Left ventricle myocardium inferior (tissue), 1 donor: ENCODE data around the gene TSPAN18. TPM values are rescaled to one million over a fixed set of nuclear protein-coding genes. Genes with fewer than 3 reads are reported as not detected.
A peak's percentile ranks its signal among the peaks of the same experiment; 100 is the strongest.

Experiments used
- DNase-seq: peaks from one replicate; pipeline ENCODE4 v3.0.0-alpha.2; 2020
- H3K27ac ChIP-seq: fragments of 200-600 bp; replicated peaks from 2 replicates; pipeline ENCODE4 v1.8.0; 2021
- H3K27me3 ChIP-seq: fragments of 200-600 bp; 2 replicates; pipeline ENCODE4 v1.8.0; 2021; ENCODE audit warnings: low read depth
- H3K36me3 ChIP-seq: fragments of 200-600 bp; 2 replicates; pipeline ENCODE4 v1.8.0; 2021
- H3K4me1 ChIP-seq: fragments of 200-600 bp; 2 replicates; pipeline ENCODE4 v1.8.0; 2021
- H3K4me3 ChIP-seq: fragments of 200-600 bp; 2 replicates; pipeline ENCODE4 v1.8.0; 2021; ENCODE audit warnings: mild to moderate bottlenecking, moderate library complexity
- H3K9me3 ChIP-seq: fragments of 200-600 bp; replicated peaks from 2 replicates; pipeline ENCODE4 v1.8.0; 2021
- intact Hi-C: fragments of 100-400 bp; cut with micrococcal nuclease; formaldehyde crosslinking; loops from one replicate; pipeline ENCODE4 v1.11.0; 2022
- total RNA-seq: library from RNA; stranded (reverse); fragmentation: NEBNext Ultra II Directional; extraction: Animal tissue kit (Norgen Biotek cat#: 25700); gene quantifications from one replicate; pipeline ENCODE4 v1.2.1, GENCODE V29; 2021
- TF ChIP-seq, protein P1 (sequence below): fragments of 200-600 bp; IDR thresholded peaks from 2 replicates; pipeline ENCODE4 v1.8.0; 2021; ENCODE audit warnings: antibody characterized with exemption, mild to moderate bottlenecking, borderline replicate concordance
- donor health status: DM: no; HTN: yes; CAD: no; lungs with severe emphysema.

The TSPAN18 gene
- total RNA-seq, 1 donor from 2014 or later = 129 TPM

- no peak overlapping the region for H3K4me3 ChIP-seq
- TF ChIP-seq, protein P1, sequence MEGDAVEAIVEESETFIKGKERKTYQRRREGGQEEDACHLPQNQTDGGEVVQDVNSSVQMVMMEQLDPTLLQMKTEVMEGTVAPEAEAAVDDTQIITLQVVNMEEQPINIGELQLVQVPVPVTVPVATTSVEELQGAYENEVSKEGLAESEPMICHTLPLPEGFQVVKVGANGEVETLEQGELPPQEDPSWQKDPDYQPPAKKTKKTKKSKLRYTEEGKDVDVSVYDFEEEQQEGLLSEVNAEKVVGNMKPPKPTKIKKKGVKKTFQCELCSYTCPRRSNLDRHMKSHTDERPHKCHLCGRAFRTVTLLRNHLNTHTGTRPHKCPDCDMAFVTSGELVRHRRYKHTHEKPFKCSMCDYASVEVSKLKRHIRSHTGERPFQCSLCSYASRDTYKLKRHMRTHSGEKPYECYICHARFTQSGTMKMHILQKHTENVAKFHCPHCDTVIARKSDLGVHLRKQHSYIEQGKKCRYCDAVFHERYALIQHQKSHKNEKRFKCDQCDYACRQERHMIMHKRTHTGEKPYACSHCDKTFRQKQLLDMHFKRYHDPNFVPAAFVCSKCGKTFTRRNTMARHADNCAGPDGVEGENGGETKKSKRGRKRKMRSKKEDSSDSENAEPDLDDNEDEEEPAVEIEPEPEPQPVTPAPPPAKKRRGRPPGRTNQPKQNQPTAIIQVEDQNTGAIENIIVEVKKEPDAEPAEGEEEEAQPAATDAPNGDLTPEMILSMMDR = no peak
- no peaks in the 10 kb centered on the region for H3K36me3 ChIP-seq
- DNase-seq = no peak
- H3K27me3 ChIP-seq = no peaks in the 10 kb centered on the region
- H3K27ac ChIP-seq = peak overlapping the region; percentile 61
- intact Hi-C loops = no loop called here
- no peaks in the 10 kb centered on the region for H3K9me3 ChIP-seq
- H3K4me1 ChIP-seq = peaks cover 86% of the 10 kb centered on the region
Measured at GRCh38 chr11:44784851-44785250, 58.1 kb downstream of the TSPAN18 start.

DNA sequence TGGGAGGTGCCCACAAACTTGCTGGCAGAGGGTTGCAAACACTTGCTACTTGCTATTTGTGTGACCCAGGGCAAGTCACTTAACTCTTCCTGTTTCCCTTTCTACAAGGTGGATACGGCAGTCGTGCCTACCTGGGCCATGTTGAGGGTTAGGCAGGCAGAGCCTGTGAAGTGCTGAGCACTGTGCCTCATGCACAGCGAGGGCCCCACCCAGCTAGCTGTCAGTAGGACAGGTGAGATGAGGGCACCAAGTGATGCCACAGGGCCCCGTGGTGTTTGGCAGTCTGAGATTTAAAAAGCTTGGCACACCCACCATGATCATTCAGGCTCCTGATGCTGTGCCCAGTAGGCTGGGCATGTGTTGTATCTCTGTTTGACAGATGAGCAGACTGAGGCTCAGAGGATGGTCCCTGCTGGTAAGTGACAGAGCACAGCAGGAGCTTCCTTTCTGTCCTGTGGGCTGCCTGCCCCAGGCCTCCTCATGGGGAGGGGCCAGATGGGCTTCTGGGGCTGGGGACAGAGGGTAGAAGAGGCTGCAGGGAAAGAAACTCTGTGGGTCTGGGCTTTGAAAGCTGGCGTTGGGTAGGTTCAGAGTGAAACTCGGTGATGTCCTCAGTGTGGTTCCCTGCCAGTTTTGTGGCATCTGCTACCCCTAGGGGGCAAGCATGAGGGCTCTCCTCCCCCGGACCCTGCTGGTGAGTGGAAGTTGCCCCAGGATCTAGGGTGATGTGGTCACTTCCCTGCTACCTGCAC is 59.3 kb downstream of the TSPAN18 start:
- H3K4me3 ChIP-seq = no peak overlapping the region
- no peaks in the 10 kb centered on the region for H3K9me3 ChIP-seq
- peak overlapping the region; percentile 61 for H3K27ac ChIP-seq
- peaks cover 80% of the 10 kb centered on the region for H3K4me1 ChIP-seq
- H3K36me3 ChIP-seq = no peaks in the 10 kb centered on the region
- TF ChIP-seq, protein P1 = peak; percentile 31
- intact Hi-C loops = no loop called here
- H3K27me3 ChIP-seq = no peaks in the 10 kb centered on the region
- no peak for DNase-seq

- TF ChIP-seq, protein P1 = no peak
- no peak for DNase-seq
- Histone ChIP-seq H3K4me1 (peaks cover 80% of the 10 kb centered on the region), H3K27me3 (no peaks in the 10 kb centered on the region), H3K27ac (no peak overlapping the region), H3K9me3 (no peaks in the 10 kb centered on the region), H3K4me3 (no peak overlapping the region), H3K36me3 (no peaks in the 10 kb centered on the region)
- intact Hi-C loops = no loop called here
Measured at GRCh38 chr11:44787070-44787469, 60.3 kb downstream of the TSPAN18 start.

- Histone ChIP-seq H3K4me1 (peaks cover 80% of the 10 kb centered on the region), H3K27ac (no peak overlapping the region), H3K36me3 (no peaks in the 10 kb centered on the region), H3K4me3 (no peak overlapping the region), H3K27me3 (no peaks in the 10 kb centered on the region), H3K9me3 (no peaks in the 10 kb centered on the region)
- DNase-seq = no peak
- TF ChIP-seq, protein P1 = no peak
- intact Hi-C loops = no loop called here
Measured at GRCh38 chr11:44787981-44788380, 61.2 kb downstream of the TSPAN18 start.

DNA sequence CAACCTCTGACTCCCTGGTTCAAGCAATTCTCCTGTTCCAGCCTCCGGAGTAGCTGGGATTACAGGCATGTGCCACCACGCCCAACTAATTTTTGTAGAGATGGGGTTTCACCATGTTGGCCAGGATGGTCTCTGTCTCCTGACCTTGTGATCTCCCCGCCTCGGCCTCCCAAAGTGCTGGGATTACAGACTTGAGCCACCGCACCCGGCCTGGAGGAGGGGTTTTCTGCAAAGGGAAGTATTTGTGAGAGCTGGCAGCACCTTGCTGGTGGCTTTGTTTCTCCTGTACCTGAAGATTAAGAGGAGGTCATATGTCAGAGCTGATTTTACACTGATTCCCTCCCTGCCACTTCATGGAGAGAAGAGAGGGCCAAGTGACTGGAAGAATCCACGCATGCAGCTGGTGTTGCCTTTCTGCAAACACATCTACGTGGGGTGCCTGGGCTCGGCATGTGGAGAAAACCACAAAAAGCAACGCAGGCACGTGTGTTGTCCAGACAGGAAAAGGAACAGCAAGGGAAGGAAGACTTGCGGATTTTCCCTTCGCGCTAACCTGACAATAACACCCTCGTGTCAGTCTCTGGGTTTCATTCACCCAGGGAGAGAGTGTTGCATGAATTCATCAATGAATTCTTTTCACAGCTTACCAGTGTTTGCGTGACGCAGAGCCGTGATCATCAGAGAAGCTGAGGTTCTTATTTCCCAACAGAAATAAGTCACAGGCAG is 61.9 kb downstream of the TSPAN18 start:
- TF ChIP-seq, protein P1 = no peak
- H3K4me1 ChIP-seq = peaks cover 80% of the 10 kb centered on the region
- no peak for DNase-seq
- no peak overlapping the region for H3K27ac ChIP-seq
- H3K9me3 ChIP-seq = no peaks in the 10 kb centered on the region
- H3K4me3 ChIP-seq = no peak overlapping the region
- no peaks in the 10 kb centered on the region for H3K36me3 ChIP-seq
- H3K27me3 ChIP-seq = no peaks in the 10 kb centered on the region
- intact Hi-C loops = no loop called here
